Mesenteric fat pad (tissue), 1 donor: ENCODE measurements around the gene POLR2J3. TPM values are rescaled to one million over a fixed set of nuclear protein-coding genes. Genes with fewer than 3 reads are reported as not detected.
"Not testable (repeated sequence)": the region's sequence is repeated elsewhere in the genome, so short reads cannot be mapped to it uniquely, and the experiment has no call there.

Experiments
- DNase-seq: peaks from one replicate; pipeline ENCODE4 v3.0.0-alpha.2; 2020; ENCODE audit warnings: low spot score
- total RNA-seq: library from RNA; stranded (reverse); fragmentation: NEBNext Ultra II Directional; extraction: Animal tissue kit (Norgen Biotek cat#: 25700); gene quantifications from one replicate; pipeline ENCODE4 v1.2.1, GENCODE V29; 2021
- donor health status: DM: yes; HTN: yes; CAD: no.

The POLR2J3 gene
- total RNA-seq, 1 donor from 2014 or later, result 23.5 TPM

- not testable (repeated sequence) for DNase-seq
Measured at GRCh38 chr7:102589857-102590256, 17.5 kb upstream of the POLR2J3 start.

GRCh38 chr7:102583495-102583894 lies 11.1 kb upstream of the POLR2J3 start:
- DNase-seq, result not testable (repeated sequence)

DNA sequence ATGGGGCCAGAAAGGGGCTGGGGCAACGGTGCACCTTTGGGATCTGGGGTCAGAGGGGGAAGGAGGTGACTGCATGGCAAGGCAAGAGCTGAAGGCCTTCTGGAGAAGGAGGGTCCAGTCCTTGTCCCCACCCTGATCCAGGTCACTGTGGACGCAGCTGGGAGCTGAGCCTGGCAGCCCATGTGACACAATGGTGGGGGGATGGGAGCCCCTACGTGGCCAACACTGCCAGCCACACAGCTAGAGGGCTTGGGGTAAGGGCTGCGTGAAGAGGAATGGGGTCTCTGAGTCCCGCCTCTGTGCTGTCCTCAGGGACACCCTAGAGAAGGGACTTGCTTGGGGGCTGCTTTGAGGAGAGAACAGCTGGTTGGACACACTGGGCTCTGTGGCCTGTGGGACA lies 9.3 kb upstream of the POLR2J3 start:
- DNase-seq, result not testable (repeated sequence)

GRCh38 chr7:102578486-102578885 lies 6.1 kb upstream of the POLR2J3 start:
- not testable (repeated sequence) for DNase-seq

- not testable (repeated sequence) for DNase-seq
Measured at GRCh38 chr7:102577315-102578240, 5.2 kb upstream of the POLR2J3 start.

DNA sequence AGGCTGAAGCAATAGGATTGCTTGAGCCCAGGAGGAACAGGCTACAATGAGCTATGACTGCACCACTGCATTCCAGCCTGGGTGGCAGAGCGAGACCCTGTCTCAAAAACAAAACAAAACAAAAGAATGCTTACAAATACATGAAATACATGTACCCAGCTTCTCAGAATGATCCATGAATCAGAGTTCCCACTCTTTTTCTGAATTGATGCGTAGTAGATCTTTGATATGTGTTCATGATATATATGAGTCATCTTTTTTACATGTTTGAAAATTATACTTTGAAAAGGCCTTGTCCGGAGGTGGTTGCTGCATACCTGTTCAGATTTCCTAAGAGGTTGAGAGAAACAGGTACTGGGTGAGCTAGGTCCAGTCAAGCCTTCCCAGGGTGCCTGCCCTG lies 4.0 kb upstream of the POLR2J3 start:
- DNase-seq, result not testable (repeated sequence)

- DNase-seq, result not testable (repeated sequence)
Measured at GRCh38 chr7:102574607-102575006, 2.2 kb upstream of the POLR2J3 start.

DNA sequence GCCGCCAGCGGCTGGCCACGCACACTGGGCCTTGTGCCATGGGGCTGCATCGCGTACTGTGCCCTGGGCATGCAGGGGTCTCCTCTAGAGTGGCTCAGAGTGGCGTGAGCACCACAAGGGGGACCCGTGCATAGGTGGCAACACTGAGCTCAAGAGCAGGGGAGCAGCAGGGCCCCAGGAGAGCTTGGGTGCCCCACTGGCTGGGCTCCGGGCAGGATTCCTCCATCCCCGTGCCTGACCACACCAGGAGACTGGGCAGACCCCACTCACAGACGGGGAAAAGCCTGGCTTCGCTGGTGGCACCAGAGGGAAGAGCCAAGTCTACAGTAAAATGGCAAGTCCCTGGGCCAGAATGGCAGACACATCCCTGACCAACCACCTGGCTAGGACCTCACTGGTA lies 3.8 kb downstream of the POLR2J3 start:
- DNase-seq, result not testable (repeated sequence)

DNA sequence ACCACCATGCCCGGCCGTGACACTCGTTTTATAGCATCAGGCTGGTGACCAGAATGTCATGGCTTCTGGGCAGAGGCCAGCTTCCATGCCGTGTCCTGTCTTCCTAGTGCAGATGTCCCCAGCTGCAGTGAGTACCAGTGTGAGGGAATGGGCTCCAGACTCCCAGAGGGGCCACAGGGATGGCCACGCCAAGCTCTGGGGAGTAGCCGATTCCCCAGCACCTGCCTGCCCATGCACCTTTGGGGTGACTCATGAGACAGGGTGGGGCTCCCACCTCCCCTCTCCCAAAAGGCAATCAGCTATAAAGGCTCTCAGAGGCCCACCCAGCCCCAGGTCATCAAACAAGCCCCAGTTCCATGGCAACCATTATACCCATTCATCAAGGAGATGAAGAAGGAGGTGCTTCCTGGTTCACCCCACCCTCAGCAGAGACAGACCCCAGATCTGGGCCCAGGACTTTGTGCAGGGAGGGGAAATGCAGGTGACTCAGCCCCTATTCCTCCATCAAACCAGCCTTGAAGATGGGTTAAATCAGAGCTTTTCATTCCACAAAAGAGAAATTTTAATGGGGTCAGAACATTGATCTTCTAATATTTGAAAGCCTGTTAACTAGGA lies 21.5 kb downstream of the POLR2J3 start, which contains the start of gene SPDYE2:
TSS of gene SPDYE2 (plus strand) at position 419 of the 615 bp plus-strand sequence. CDS start 2,030 bp downstream, outside the sequence.
- DNase-seq, result not testable (repeated sequence)

- not testable (repeated sequence) for DNase-seq
Measured at GRCh38 chr7:102546353-102546752, 26.0 kb downstream of the POLR2J3 start.

GRCh38 chr7:102545288-102545687 lies 27.1 kb downstream of the POLR2J3 start:
- not testable (repeated sequence) for DNase-seq

GRCh38 chr7:102544372-102544771 lies 28.0 kb downstream of the POLR2J3 start:
- DNase-seq, result not testable (repeated sequence)

DNA sequence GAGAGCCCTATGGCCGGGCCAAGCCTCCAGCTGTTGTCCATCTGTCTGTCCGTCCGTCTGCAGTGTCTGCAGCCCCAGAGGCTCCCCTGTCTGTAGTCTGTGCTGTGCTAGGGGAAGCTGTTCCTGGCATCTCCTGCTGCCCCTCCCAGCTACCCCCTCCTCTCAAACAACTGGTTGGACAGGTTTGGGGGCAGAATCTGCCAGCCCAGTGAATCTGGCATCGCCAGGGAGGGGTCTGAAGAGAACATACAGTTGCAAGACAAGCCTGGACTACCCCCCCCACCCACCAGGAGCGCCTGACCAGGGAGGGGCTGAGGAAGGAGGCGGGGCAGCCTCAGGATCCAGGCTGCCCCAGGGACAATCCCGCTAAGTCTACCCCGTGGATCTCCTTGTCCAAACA lies 28.8 kb downstream of the POLR2J3 start, which contains the start of gene UPK3BL2:
TSS of gene UPK3BL2 (minus strand) at position 101 of the 400 bp plus-strand sequence. CDS start at position 41, 60 bp downstream.
- DNase-seq, result not testable (repeated sequence)

DNA sequence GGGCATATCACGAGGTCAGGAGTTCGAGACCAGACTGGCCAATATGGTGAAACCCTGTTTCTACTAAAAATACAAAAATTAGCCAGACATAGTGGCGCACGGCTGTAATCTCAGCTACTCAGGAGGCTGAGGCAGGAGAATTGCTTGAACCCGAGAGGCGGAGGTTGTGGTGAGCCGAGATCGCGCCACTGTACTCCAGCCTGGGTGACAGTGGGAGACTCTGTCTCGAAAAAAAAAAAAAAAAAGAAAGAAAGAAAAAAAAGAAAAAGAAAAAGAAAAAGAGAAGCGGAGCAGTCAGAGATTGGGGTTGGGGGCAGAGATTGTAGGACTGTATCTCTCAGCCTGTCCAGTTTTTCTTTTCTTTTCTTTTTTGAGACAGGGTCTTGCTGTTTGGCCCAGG lies 29.6 kb downstream of the POLR2J3 start:
- DNase-seq, result not testable (repeated sequence)

DNA sequence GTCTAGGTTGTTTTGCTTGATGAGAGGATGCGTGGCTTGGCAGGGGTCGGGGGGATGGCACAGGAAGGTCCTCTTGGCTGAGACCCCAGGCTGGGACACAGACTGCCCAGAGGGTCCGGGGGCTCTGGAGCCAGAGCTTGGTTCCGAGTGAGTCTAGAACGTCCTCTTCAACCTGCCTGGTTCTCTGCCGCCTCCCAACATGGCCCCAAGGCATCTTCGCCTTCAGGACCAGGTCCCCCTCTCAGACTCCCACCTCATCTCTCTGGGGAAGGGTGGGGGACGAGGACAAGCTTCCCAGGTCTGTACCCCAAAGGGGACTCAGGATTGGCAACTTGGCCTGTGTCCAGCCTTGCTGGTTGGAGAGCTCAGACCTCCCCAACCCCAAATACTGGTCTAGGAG lies 30.3 kb downstream of the POLR2J3 start:
- DNase-seq, result peak; percentile 77

GRCh38 chr7:102540604-102541003 lies 31.8 kb downstream of the POLR2J3 start:
- DNase-seq, result not testable (repeated sequence)

DNA sequence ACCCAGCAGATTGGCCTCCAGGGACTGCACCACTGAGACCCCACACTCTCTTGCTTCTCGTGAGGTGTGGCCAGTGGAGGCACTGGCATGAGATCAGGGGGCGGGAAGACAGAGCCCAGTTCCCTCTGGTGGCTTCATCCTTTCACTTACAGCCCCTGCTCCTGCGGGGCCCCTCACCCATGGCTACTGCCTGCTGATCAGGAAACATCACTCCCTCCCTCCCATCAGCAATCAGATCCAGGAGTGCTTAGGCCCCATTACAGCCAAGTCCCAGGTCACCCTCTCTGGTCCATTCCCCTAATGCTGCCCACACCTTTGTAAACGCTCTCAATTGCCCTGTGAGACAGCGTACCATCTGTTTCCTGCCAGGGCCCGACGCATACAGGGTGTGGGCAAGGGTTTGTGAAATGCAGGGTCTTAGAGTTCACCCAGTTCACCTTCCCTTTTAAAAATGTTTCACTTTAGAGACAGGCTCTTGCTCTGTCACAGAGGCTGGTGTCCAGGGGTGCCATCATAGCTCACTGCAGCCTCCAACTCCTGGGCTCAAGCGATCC lies 37.2 kb downstream of the POLR2J3 start:
- not testable (repeated sequence) for DNase-seq

DNA sequence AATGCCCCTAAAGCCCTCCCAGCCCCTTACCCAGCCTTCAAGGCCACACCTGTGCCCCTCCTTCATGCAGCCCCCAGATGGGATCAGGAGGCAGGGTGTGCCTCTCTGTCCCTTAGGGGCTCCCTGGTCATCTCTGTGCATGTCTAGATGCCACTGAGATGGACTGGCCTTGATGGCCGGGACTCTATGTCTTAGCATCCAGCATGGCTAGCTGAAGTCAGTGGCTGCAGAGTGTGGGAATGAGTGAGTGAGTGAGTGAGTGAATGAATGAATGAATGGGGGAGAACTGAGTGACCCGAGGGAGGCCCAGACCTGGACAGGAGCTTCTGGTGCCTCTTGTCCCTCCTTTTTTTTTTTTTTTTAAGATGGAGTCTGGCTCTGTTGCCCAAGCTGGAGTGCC lies 40.3 kb downstream of the POLR2J3 start:
- not testable (repeated sequence) for DNase-seq

GRCh38 chr7:102531583-102531982 lies 40.8 kb downstream of the POLR2J3 start:
- DNase-seq, result not testable (repeated sequence)

- DNase-seq, result not testable (repeated sequence)
Measured at GRCh38 chr7:102527822-102528793, 44.3 kb downstream of the POLR2J3 start.
